ENCODE results near the gene THSD7A. TPM values are rescaled to one million over a fixed set of nuclear protein-coding genes. Genes with fewer than 3 reads are reported as not detected.

The THSD7A gene
- total RNA-seq, 1 experiment from 2014 or later: 5.9 TPM

GRCh38 chr7:11469028-11469745, 362.8 kb downstream of the THSD7A start:
- BruUV-seq (replicated peaks): no TSS peak
- CTCF ChIA-PET: interaction anchor here (0.7 kb wide), 1 partner anchor 96 kb away, joined by 3 read pairs; no protein-coding TSS in a partner anchor
- Mint-ChIP-seq H3K4me1 (ENCODE audit: low read depth, unreplicated experiment) (no peaks in the 10 kb centered on the region), H3K4me3 (ENCODE audit: low read depth, unreplicated experiment) (no peak overlapping the region), H3K27ac (ENCODE audit: unreplicated experiment) (no peak overlapping the region), H3K27me3 (ENCODE audit: unreplicated experiment) (no peaks in the 10 kb centered on the region), H3K36me3 (ENCODE audit: insufficient read depth, unreplicated experiment) (no peaks in the 10 kb centered on the region), H3K9me3 (ENCODE audit: low read depth, unreplicated experiment) (no peaks in the 10 kb centered on the region)
- intact Hi-C loops (cut with micrococcal nuclease; ENCODE audit: unreplicated experiment): no loop called here
- no peak for TF ChIP-seq CTCF (IDR thresholded peaks at IDR 0.05; ENCODE audit: unreplicated experiment)
- no peak for DNase-seq

GRCh38 chr7:11466517-11467105, 365.4 kb downstream of the THSD7A start:
- H3K27me3 Mint-ChIP-seq (ENCODE audit: unreplicated experiment): no peaks in the 10 kb centered on the region
- no peak for DNase-seq
- no peaks in the 10 kb centered on the region for H3K9me3 Mint-ChIP-seq (ENCODE audit: low read depth, unreplicated experiment)
- BruUV-seq (replicated peaks): no TSS peak
- TF ChIP-seq CTCF (IDR thresholded peaks at IDR 0.05; ENCODE audit: unreplicated experiment): no peak
- no peaks in the 10 kb centered on the region for H3K36me3 Mint-ChIP-seq (ENCODE audit: insufficient read depth, unreplicated experiment)
- CTCF ChIA-PET: no interaction called here
- no peaks in the 10 kb centered on the region for H3K4me1 Mint-ChIP-seq (ENCODE audit: low read depth, unreplicated experiment)
- intact Hi-C loops (cut with micrococcal nuclease; ENCODE audit: unreplicated experiment): no loop called here
- no peak overlapping the region for H3K27ac Mint-ChIP-seq (ENCODE audit: unreplicated experiment)
- H3K4me3 Mint-ChIP-seq (ENCODE audit: low read depth, unreplicated experiment): no peak overlapping the region

GRCh38 chr7:11464624-11465023, 367.4 kb downstream of the THSD7A start:
- no peaks in the 10 kb centered on the region for H3K27me3 Mint-ChIP-seq (ENCODE audit: unreplicated experiment)
- no peaks in the 10 kb centered on the region for H3K36me3 Mint-ChIP-seq (ENCODE audit: insufficient read depth, unreplicated experiment)
- no peaks in the 10 kb centered on the region for H3K9me3 Mint-ChIP-seq (ENCODE audit: low read depth, unreplicated experiment)
- DNase-seq: no peak
- no TSS peak for BruUV-seq (replicated peaks)
- TF ChIP-seq CTCF (IDR thresholded peaks at IDR 0.05; ENCODE audit: unreplicated experiment): no peak
- no peak overlapping the region for H3K4me3 Mint-ChIP-seq (ENCODE audit: low read depth, unreplicated experiment)
- H3K27ac Mint-ChIP-seq (ENCODE audit: unreplicated experiment): no peak overlapping the region
- intact Hi-C loops (cut with micrococcal nuclease; ENCODE audit: unreplicated experiment): no loop called here
- CTCF ChIA-PET: no interaction called here
- no peaks in the 10 kb centered on the region for H3K4me1 Mint-ChIP-seq (ENCODE audit: low read depth, unreplicated experiment)

DNA sequence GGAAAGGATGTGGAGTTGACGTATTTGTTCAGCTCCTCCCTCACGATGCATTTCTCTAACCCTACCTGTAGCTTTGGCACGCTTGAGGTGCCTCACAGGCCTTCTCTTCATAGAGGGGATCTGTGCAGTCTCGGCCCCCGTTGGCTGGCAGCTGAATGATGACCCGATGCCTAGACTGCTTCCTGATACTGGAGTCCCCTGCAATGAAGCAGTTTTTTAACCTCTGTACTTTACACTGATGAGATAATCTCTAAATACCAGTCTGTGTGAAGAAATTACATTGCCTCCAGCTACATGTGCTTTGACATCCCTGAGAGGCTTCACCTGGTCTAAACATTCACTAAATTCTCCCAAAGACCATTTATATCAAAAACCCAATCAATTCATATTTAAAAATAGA, 370.1 kb downstream of the THSD7A start:
- Mint-ChIP-seq H3K4me1 (ENCODE audit: low read depth, unreplicated experiment) (peaks cover 22% of the 10 kb centered on the region), H3K4me3 (ENCODE audit: low read depth, unreplicated experiment) (no peak overlapping the region), H3K9me3 (ENCODE audit: low read depth, unreplicated experiment) (no peaks in the 10 kb centered on the region), H3K27me3 (ENCODE audit: unreplicated experiment) (no peaks in the 10 kb centered on the region), H3K27ac (ENCODE audit: unreplicated experiment) (no peak overlapping the region), H3K36me3 (ENCODE audit: insufficient read depth, unreplicated experiment) (no peaks in the 10 kb centered on the region)
- TF ChIP-seq CTCF (IDR thresholded peaks at IDR 0.05; ENCODE audit: unreplicated experiment): no peak
- BruUV-seq (replicated peaks): no TSS peak
- intact Hi-C loops (cut with micrococcal nuclease; ENCODE audit: unreplicated experiment): no loop called here
- DNase-seq: no peak
- CTCF ChIA-PET: no interaction called here

Measured in Calu3 (cell line).